HEK293T (cell line): ENCODE results near the gene TMEM17.

Experiments
- CTCF ChIA-PET: fragments of 350-600 bp; formaldehyde crosslinking; extraction: SDS; loops from one replicate; lab custom pipeline; 2021; ENCODE audit warnings: antibody characterized with exemption, inconsistent platforms; lab: Yijun Ruan, JAX
- POLR2A ChIA-PET: fragments of 350-600 bp; formaldehyde crosslinking; extraction: SDS; loops from one replicate; lab custom pipeline; 2020; ENCODE audit warnings: antibody characterized with exemption, inconsistent platforms; lab: Yijun Ruan, JAX
- DNase-seq: peaks from one replicate; pipeline ENCODE4 v3.0.0; 2012; ENCODE audit warnings: mixed read lengths; ENCODE audit errors: extremely low spot score
- ARNT ChIP-seq: fragments of 450-650 bp; IDR thresholded peaks from 2 replicates; pipeline ENCODE4 v1.6.1; 2017; ENCODE audit warnings: mild to moderate bottlenecking
- BHLHE40 ChIP-seq: fragments of 450-650 bp; IDR thresholded peaks from 2 replicates; pipeline ENCODE4 v1.6.1; 2016; ENCODE audit warnings: mild to moderate bottlenecking, moderate library complexity, borderline replicate concordance
- CTBP1 ChIP-seq: fragments of 450-650 bp; IDR thresholded peaks from 2 replicates; pipeline ENCODE4 v1.6.1; 2016; ENCODE audit warnings: borderline replicate concordance
- ELF4 ChIP-seq: fragments of 450-650 bp; IDR thresholded peaks from 2 replicates; pipeline ENCODE4 v1.6.1; 2017; ENCODE audit warnings: antibody characterized with exemption
- FOXA1 ChIP-seq: fragments of 450-650 bp; IDR thresholded peaks from 2 replicates; pipeline ENCODE4 v1.6.1; 2016; ENCODE audit warnings: mild to moderate bottlenecking
- FOXK2 ChIP-seq: fragments of 450-650 bp; IDR thresholded peaks from 2 replicates; pipeline ENCODE4 v1.6.1; 2016; ENCODE audit warnings: mild to moderate bottlenecking
- FOXM1 ChIP-seq: fragments of 450-650 bp; IDR thresholded peaks from 2 replicates; pipeline ENCODE4 v1.6.1; 2017; ENCODE audit warnings: mild to moderate bottlenecking, borderline replicate concordance
- HDGF ChIP-seq: fragments of 450-650 bp; IDR thresholded peaks from 2 replicates; pipeline ENCODE4 v1.6.1; 2017; ENCODE audit warnings: antibody characterized with exemption, borderline replicate concordance
- L3MBTL2 ChIP-seq: fragments of 450-650 bp; conservative IDR thresholded peaks from 2 replicates; pipeline ENCODE4 v1.6.1; 2016; ENCODE audit warnings: mild to moderate bottlenecking
- LEF1 ChIP-seq: fragments of 450-650 bp; IDR thresholded peaks from 2 replicates; pipeline ENCODE4 v1.6.1; 2017; ENCODE audit warnings: mild to moderate bottlenecking, borderline replicate concordance
- NFRKB ChIP-seq: fragments of 450-650 bp; IDR thresholded peaks from 2 replicates; pipeline ENCODE4 v1.6.1; 2016; ENCODE audit warnings: mild to moderate bottlenecking, moderate library complexity
- PKNOX1 ChIP-seq: fragments of 450-650 bp; IDR thresholded peaks from 2 replicates; pipeline ENCODE4 v1.6.1; 2016
- SP1 ChIP-seq: fragments of 450-650 bp; IDR thresholded peaks from 2 replicates; pipeline ENCODE4 v1.6.1; 2017
- SUZ12 ChIP-seq: fragments of 450-650 bp; IDR thresholded peaks from 2 replicates; pipeline ENCODE4 v1.6.1; 2016; ENCODE audit warnings: mild to moderate bottlenecking
- TARDBP ChIP-seq: fragments of 450-650 bp; IDR thresholded peaks from 2 replicates; pipeline ENCODE4 v1.6.1; 2016
- ZNF384 ChIP-seq: fragments of 450-650 bp; IDR thresholded peaks from 2 replicates; pipeline ENCODE4 v1.6.1; 2016

Gene TMEM17

GRCh38 chr2:62505109-62505749 is 766 bp downstream of the TMEM17 start:
- CTCF ChIA-PET: interaction anchor here (1.0 kb wide), 1 partner anchor 13 kb away, joined by 3 read pairs; no protein-coding TSS in a partner anchor
- no peak for DNase-seq
- no peak for TF ChIP-seq ELF4
- POLR2A ChIA-PET: interaction anchor here (1.0 to 1.7 kb wide), 6 partner anchors 8 to 200 kb away, joined by 3 to 10 read pairs (median 4); partner anchors contain the start of gene EHBP1

- DNase-seq: no peak
- ChIA-PET POLR2A (no interaction called here), CTCF (no interaction called here)
- TF ChIP-seq SUZ12 (no peak), NFRKB (no peak), L3MBTL2 (no peak), FOXA1 (no peak), FOXM1 (no peak), ELF4 (no peak), PKNOX1 (no peak), TARDBP (no peak), ZNF384 (no peak)
Observed at GRCh38 chr2:62504657-62505056, 1.3 kb downstream of the TMEM17 start.

- POLR2A ChIA-PET: interaction anchor here (1.2 kb wide), 1 partner anchor 203 kb away, joined by 3 read pairs; the partner anchor contains the start of gene EHBP1
- no peak for TF ChIP-seq ELF4
- DNase-seq: no peak
- CTCF ChIA-PET: no interaction called here
Observed at GRCh38 chr2:62501794-62502500, 4.0 kb downstream of the TMEM17 start.

GRCh38 chr2:62501069-62501468 is 4.9 kb downstream of the TMEM17 start:
- no peak for TF ChIP-seq ELF4
- no peak for TF ChIP-seq FOXA1
- TF ChIP-seq PKNOX1: no peak
- TF ChIP-seq ARNT: no peak
- TF ChIP-seq L3MBTL2: no peak
- TF ChIP-seq FOXK2: no peak
- no peak for TF ChIP-seq TARDBP
- no peak for DNase-seq
- ChIA-PET POLR2A (no interaction called here), CTCF (no interaction called here)

- CTCF ChIA-PET: no interaction called here
Observed at GRCh38 chr2:62499430-62500060, 6.5 kb downstream of the TMEM17 start.

GRCh38 chr2:62498739-62499138 is 7.3 kb downstream of the TMEM17 start:
- no peak for TF ChIP-seq HDGF
- TF ChIP-seq FOXK2: no peak
- TF ChIP-seq PKNOX1: no peak
- TF ChIP-seq LEF1: no peak
- no peak for TF ChIP-seq ELF4
- no peak for TF ChIP-seq FOXM1
- TF ChIP-seq FOXA1: no peak
- TF ChIP-seq SUZ12: no peak
- TF ChIP-seq L3MBTL2: no peak
- TF ChIP-seq SP1: no peak
- TF ChIP-seq CTBP1: no peak
- no peak for TF ChIP-seq NFRKB
- no peak for TF ChIP-seq ARNT
- no peak for TF ChIP-seq ZNF384
- TF ChIP-seq TARDBP: no peak
- no peak for TF ChIP-seq BHLHE40
- POLR2A ChIA-PET: no interaction called here
- DNase-seq: no peak
- CTCF ChIA-PET: no interaction called here

More at GRCh38 chr2:62499430-62500060, 6.5 kb downstream of the TMEM17 start:
- POLR2A ChIA-PET: no interaction called here
- no peak for TF ChIP-seq FOXM1
- TF ChIP-seq SP1: no peak
- no peak for TF ChIP-seq SUZ12
- TF ChIP-seq TARDBP: no peak
- no peak for TF ChIP-seq PKNOX1
- TF ChIP-seq HDGF: no peak
- TF ChIP-seq ZNF384: no peak
- no peak for TF ChIP-seq L3MBTL2
- no peak for TF ChIP-seq FOXK2
- TF ChIP-seq NFRKB: no peak
- no peak for TF ChIP-seq CTBP1
- TF ChIP-seq LEF1: no peak
- no peak for TF ChIP-seq ELF4
- no peak for TF ChIP-seq FOXA1
- no peak for TF ChIP-seq BHLHE40
- no peak for TF ChIP-seq ARNT
- DNase-seq: no peak
